ENCODE results near the gene FBLN5. TPM values are rescaled to one million over a fixed set of nuclear protein-coding genes. Genes with fewer than 3 reads are reported as not detected.
A peak's percentile ranks its signal among the peaks of the same experiment; 100 is the strongest.

FBLN5 gene
- total RNA-seq, 8 experiments from 2014 or later = 0.50 to 516 (median 3.4) TPM

- no peak for ATAC-seq (replicated peaks in 6 of 8)
- in situ Hi-C loops (cut with MboI; ENCODE audit: low pct_unique_long_range_greater_than_20kb in 2 of 9, low sequenced_read_pairs in 9 of 9, unreplicated experiment in 9 of 9) = no loop called here
- Histone ChIP-seq H3K27ac (no peak overlapping the region), H3K4me1 (replicated peaks in 1 of 2) (no peaks in the 10 kb centered on the region), H3K4me3 (no peak overlapping the region)
- 39 to 100% (median 86%) methylated on average over 1 to 6 of the region's 6 CpGs; no CpG with 5 or more reads in 1 of the 10 experiments for WGBS, 10 experiments
Observed at GRCh38 chr14:91963465-91963864, 16.0 kb upstream of the FBLN5 start.

GRCh38 chr14:91961297-91962220 lies 14.1 kb upstream of the FBLN5 start:
- no peaks in the 10 kb centered on the region for H3K4me1 ChIP-seq (replicated peaks in 1 of 2)
- in situ Hi-C loops (cut with MboI; ENCODE audit: low pct_unique_long_range_greater_than_20kb in 2 of 9, low sequenced_read_pairs in 9 of 9, unreplicated experiment in 9 of 9) = no loop called here
- no peak for ATAC-seq (replicated peaks in 6 of 8)
- H3K4me3 ChIP-seq = no peak overlapping the region
- WGBS, 10 experiments = 44 to 92% (median 71%) methylated on average over 1 to 10 of the region's 14 CpGs
- no peak overlapping the region for H3K27ac ChIP-seq

GRCh38 chr14:91957876-91958313 lies 10.4 kb upstream of the FBLN5 start:
- WGBS, 10 experiments = 70 to 100% (median 95%) methylated on average over 3 to 7 of the region's 9 CpGs; no CpG with 5 or more reads in 4 of the 10 experiments
- no peak for ATAC-seq (replicated peaks in 6 of 8)
- Histone ChIP-seq H3K4me1 (replicated peaks in 1 of 2) (no peaks in the 10 kb centered on the region), H3K4me3 (no peak overlapping the region), H3K27ac (no peak overlapping the region)
- in situ Hi-C loops (cut with MboI; ENCODE audit: low pct_unique_long_range_greater_than_20kb in 2 of 9, low sequenced_read_pairs in 9 of 9, unreplicated experiment in 9 of 9) = no loop called here

- in situ Hi-C loops (cut with MboI; ENCODE audit: low pct_unique_long_range_greater_than_20kb in 2 of 9, low sequenced_read_pairs in 9 of 9, unreplicated experiment in 9 of 9) = no loop called here
- Histone ChIP-seq H3K27ac (no peak overlapping the region), H3K4me1 (replicated peaks in 1 of 2) (no peaks in the 10 kb centered on the region), H3K4me3 (no peak overlapping the region)
- WGBS, 10 experiments = 49 to 93% (median 78%) methylated on average over 3 to 5 of the region's 5 CpGs; no CpG with 5 or more reads in 2 of the 10 experiments
- no peak for ATAC-seq (replicated peaks in 6 of 8)
Observed at GRCh38 chr14:91956616-91957015, 9.1 kb upstream of the FBLN5 start.

GRCh38 chr14:91955168-91955567 lies 7.7 kb upstream of the FBLN5 start:
- no peaks in the 10 kb centered on the region for H3K4me1 ChIP-seq (replicated peaks in 1 of 2)
- in situ Hi-C loops (cut with MboI; ENCODE audit: low pct_unique_long_range_greater_than_20kb in 2 of 9, low sequenced_read_pairs in 9 of 9, unreplicated experiment in 9 of 9) = no loop called here
- ATAC-seq (replicated peaks in 6 of 8) = no peak
- H3K4me3 ChIP-seq = no peak overlapping the region
- H3K27ac ChIP-seq = no peak overlapping the region
- 0 to 71% (median 43%) methylated on average over 1 of the region's 1 CpG; no CpG with 5 or more reads in 5 of the 10 experiments for WGBS, 10 experiments

- no peak for ATAC-seq (replicated peaks in 6 of 8)
- no peak overlapping the region for H3K27ac ChIP-seq
- no peaks in the 10 kb centered on the region for H3K4me1 ChIP-seq (replicated peaks in 1 of 2)
- WGBS, 10 experiments = 40 to 100% (median 80%) methylated on average over 2 to 7 of the region's 8 CpGs; no CpG with 5 or more reads in 1 of the 10 experiments
- no peak overlapping the region for H3K4me3 ChIP-seq
- in situ Hi-C loops (cut with MboI; ENCODE audit: low pct_unique_long_range_greater_than_20kb in 2 of 9, low sequenced_read_pairs in 9 of 9, unreplicated experiment in 9 of 9) = no loop called here
Observed at GRCh38 chr14:91953170-91953985, 5.9 kb upstream of the FBLN5 start.

- Histone ChIP-seq H3K4me1 (replicated peaks in 1 of 2) (no peaks in the 10 kb centered on the region), H3K27ac (no peak overlapping the region), H3K4me3 (peak overlapping the region; percentile 30 to 39 (median 34))
- 0 to 60% (median 11%) methylated on average over 1 to 18 of the region's 38 CpGs; no CpG with 5 or more reads in 1 of the 10 experiments for WGBS, 10 experiments
- ATAC-seq (replicated peaks in 6 of 8) = peak in 7 of 8 experiments; percentile 6 to 78 (median 72)
- in situ Hi-C loops (cut with MboI; ENCODE audit: low pct_unique_long_range_greater_than_20kb in 2 of 9, low sequenced_read_pairs in 9 of 9, unreplicated experiment in 9 of 9) = no loop called here
Observed at GRCh38 chr14:91946622-91947474, 646 bp downstream of the FBLN5 start.

- no peaks in the 10 kb centered on the region for H3K4me1 ChIP-seq (replicated peaks in 1 of 2)
- H3K27ac ChIP-seq = no peak overlapping the region
- no peak for ATAC-seq (replicated peaks in 6 of 8)
- WGBS, 10 experiments = 9 to 100% (median 58%) methylated on average over 1 to 5 of the region's 10 CpGs
- in situ Hi-C loops (cut with MboI; ENCODE audit: low pct_unique_long_range_greater_than_20kb in 2 of 9, low sequenced_read_pairs in 9 of 9, unreplicated experiment in 9 of 9) = no loop called here
- peak overlapping the region in 1 of 5 donors; percentile 39 for H3K4me3 ChIP-seq
Observed at GRCh38 chr14:91945751-91946621, 1.5 kb downstream of the FBLN5 start.

GRCh38 chr14:91942946-91943345 lies 4.5 kb downstream of the FBLN5 start:
- ATAC-seq (replicated peaks in 6 of 8) = no peak
- Histone ChIP-seq H3K4me3 (no peak overlapping the region), H3K27ac (no peak overlapping the region), H3K4me1 (replicated peaks in 1 of 2) (no peaks in the 10 kb centered on the region)
- in situ Hi-C loops (cut with MboI; ENCODE audit: low pct_unique_long_range_greater_than_20kb in 2 of 9, low sequenced_read_pairs in 9 of 9, unreplicated experiment in 9 of 9) = no loop called here
- 83 to 100% (median 95%) methylated on average over 1 to 7 of the region's 9 CpGs; no CpG with 5 or more reads in 3 of the 10 experiments for WGBS, 10 experiments

- WGBS, 10 experiments = 38 to 83% (median 82%) methylated on average over 1 of the region's 1 CpG; no CpG with 5 or more reads in 6 of the 10 experiments
- H3K4me1 ChIP-seq (replicated peaks in 1 of 2) = no peaks in the 10 kb centered on the region
- H3K27ac ChIP-seq = no peak overlapping the region
- no peak overlapping the region for H3K4me3 ChIP-seq
- no peak for ATAC-seq (replicated peaks in 6 of 8)
- in situ Hi-C loops (cut with MboI; ENCODE audit: low pct_unique_long_range_greater_than_20kb in 2 of 9, low sequenced_read_pairs in 9 of 9, unreplicated experiment in 9 of 9) = no loop called here
Observed at GRCh38 chr14:91942128-91942527, 5.4 kb downstream of the FBLN5 start.

- 83 to 100% (median 88%) methylated on average over 1 to 3 of the region's 3 CpGs; no CpG with 5 or more reads in 3 of the 10 experiments for WGBS, 10 experiments
- Histone ChIP-seq H3K27ac (no peak overlapping the region), H3K4me3 (no peak overlapping the region), H3K4me1 (replicated peaks in 1 of 2) (no peaks in the 10 kb centered on the region)
- no peak for ATAC-seq (replicated peaks in 6 of 8)
- in situ Hi-C loops (cut with MboI; ENCODE audit: low pct_unique_long_range_greater_than_20kb in 2 of 9, low sequenced_read_pairs in 9 of 9, unreplicated experiment in 9 of 9) = no loop called here
Observed at GRCh38 chr14:91940209-91940608, 7.3 kb downstream of the FBLN5 start.

GRCh38 chr14:91935586-91935985 lies 11.9 kb downstream of the FBLN5 start:
- Histone ChIP-seq H3K4me3 (no peak overlapping the region), H3K27ac (no peak overlapping the region), H3K4me1 (replicated peaks in 1 of 2) (no peaks in the 10 kb centered on the region)
- WGBS, 10 experiments = 72 to 79% (median 77%) methylated on average over 3 to 6 of the region's 6 CpGs; no CpG with 5 or more reads in 6 of the 10 experiments
- in situ Hi-C loops (cut with MboI; ENCODE audit: low pct_unique_long_range_greater_than_20kb in 2 of 9, low sequenced_read_pairs in 9 of 9, unreplicated experiment in 9 of 9) = no loop called here
- no peak for ATAC-seq (replicated peaks in 6 of 8)

All from motor neuron (in vitro differentiated cells).